ENCODE results near the gene EDDM13.

Gene EDDM13

GRCh38 chr19:56295531-56296455 lies 23.2 kb downstream of the EDDM13 start:
- TF ChIP-seq, protein P1, sequence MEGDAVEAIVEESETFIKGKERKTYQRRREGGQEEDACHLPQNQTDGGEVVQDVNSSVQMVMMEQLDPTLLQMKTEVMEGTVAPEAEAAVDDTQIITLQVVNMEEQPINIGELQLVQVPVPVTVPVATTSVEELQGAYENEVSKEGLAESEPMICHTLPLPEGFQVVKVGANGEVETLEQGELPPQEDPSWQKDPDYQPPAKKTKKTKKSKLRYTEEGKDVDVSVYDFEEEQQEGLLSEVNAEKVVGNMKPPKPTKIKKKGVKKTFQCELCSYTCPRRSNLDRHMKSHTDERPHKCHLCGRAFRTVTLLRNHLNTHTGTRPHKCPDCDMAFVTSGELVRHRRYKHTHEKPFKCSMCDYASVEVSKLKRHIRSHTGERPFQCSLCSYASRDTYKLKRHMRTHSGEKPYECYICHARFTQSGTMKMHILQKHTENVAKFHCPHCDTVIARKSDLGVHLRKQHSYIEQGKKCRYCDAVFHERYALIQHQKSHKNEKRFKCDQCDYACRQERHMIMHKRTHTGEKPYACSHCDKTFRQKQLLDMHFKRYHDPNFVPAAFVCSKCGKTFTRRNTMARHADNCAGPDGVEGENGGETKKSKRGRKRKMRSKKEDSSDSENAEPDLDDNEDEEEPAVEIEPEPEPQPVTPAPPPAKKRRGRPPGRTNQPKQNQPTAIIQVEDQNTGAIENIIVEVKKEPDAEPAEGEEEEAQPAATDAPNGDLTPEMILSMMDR (IDR thresholded peaks at IDR 0.05; ENCODE audit: borderline replicate concordance, insufficient read depth, low read depth, low read length) = no peak
- H3K4me3 ChIP-seq (ENCODE audit: low read depth, low read length) = no peak overlapping the region

GRCh38 chr19:56297010-56297409 lies 24.5 kb downstream of the EDDM13 start:
- TF ChIP-seq, protein P1 (IDR thresholded peaks at IDR 0.05; ENCODE audit: borderline replicate concordance, insufficient read depth, low read depth, low read length) = no peak
- no peak overlapping the region for H3K4me3 ChIP-seq (ENCODE audit: low read depth, low read length)

DNA sequence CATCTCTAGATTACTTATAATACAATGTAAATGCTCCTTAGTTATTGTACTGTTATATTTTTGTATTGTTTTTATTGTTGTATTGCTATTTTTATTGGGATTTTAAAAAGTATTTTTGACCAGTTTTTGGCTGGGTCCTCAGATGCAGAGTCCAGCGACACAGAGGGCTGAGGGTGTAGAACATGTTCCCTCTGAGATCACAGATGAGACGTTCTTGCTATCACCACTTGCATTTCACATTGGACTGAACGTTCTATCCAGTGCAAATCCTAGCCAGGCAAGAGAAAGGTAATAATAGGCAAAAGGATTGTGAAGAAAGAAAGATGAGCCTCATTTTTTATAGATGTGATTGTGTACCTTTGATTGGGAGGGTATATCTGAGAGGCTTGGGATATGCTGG lies 27.1 kb downstream of the EDDM13 start:
- TF ChIP-seq, protein P1 (IDR thresholded peaks at IDR 0.05; ENCODE audit: borderline replicate concordance, insufficient read depth, low read depth, low read length) = no peak

DNA sequence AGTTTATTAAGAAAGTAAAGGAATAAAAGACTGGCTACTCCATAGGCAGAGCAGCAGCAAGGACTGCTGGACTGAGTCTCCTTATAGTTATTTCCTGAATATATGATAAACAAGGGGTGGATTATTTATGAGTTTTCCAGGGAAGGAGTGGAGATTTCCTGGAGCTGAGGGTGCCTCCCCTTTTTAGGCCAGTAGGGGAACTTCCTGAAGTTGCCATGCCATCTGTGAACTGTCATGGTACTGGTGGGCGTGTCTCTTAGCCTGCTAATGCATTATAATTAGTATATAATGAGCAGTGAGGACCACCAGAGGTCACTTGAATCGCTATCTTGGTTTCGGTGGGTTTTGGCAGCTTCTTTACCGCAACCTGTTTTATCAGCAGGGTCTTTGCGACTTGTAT lies 28.6 kb downstream of the EDDM13 start:
- H3K4me3 ChIP-seq (ENCODE audit: low read depth, low read length) = no peak overlapping the region
- TF ChIP-seq, protein P1 (IDR thresholded peaks at IDR 0.05; ENCODE audit: borderline replicate concordance, insufficient read depth, low read depth, low read length) = no peak

More for the DNA sequence above, 27.1 kb downstream of the EDDM13 start:
- H3K4me3 ChIP-seq (ENCODE audit: low read depth, low read length) = no peak overlapping the region

GRCh38 chr19:56301886-56302620 lies 29.5 kb downstream of the EDDM13 start:
- H3K4me3 ChIP-seq (ENCODE audit: low read depth, low read length) = no peak overlapping the region
- TF ChIP-seq, protein P1 (IDR thresholded peaks at IDR 0.05; ENCODE audit: borderline replicate concordance, insufficient read depth, low read depth, low read length) = no peak

GRCh38 chr19:56304243-56304642 lies 31.7 kb downstream of the EDDM13 start:
- TF ChIP-seq, protein P1 (IDR thresholded peaks at IDR 0.05; ENCODE audit: borderline replicate concordance, insufficient read depth, low read depth, low read length) = no peak
- no peak overlapping the region for H3K4me3 ChIP-seq (ENCODE audit: low read depth, low read length)
